MM.1S (cell line): Measurements from ENCODE around the gene SLC35F3.

Experiments used
- DNase-seq: peaks from one replicate; pipeline ENCODE4 v3.0.0-alpha.2; 2015
- H2AFZ ChIP-seq: fragments of 300-600 bp; sonication (generic); 2 replicates; pipeline ENCODE4 v1.6.0; 2016; ENCODE audit warnings: antibody characterized with exemption, low read length
- H3F3A ChIP-seq: fragments of 300-600 bp; sonication (generic); 2 replicates; pipeline ENCODE4 v1.6.1; 2016; ENCODE audit warnings: mild to moderate bottlenecking, antibody characterized with exemption, low read length, moderate library complexity, mixed read lengths; ENCODE audit not compliant: insufficient read depth
- H3K27ac ChIP-seq: fragments of 300-600 bp; sonication (generic); 2 replicates; pipeline ENCODE4 v1.5.1; 2016; ENCODE audit warnings: mild to moderate bottlenecking, low read length
- H3K27me3 ChIP-seq: fragments of 300-600 bp; sonication (generic); replicated peaks from 2 replicates; pipeline ENCODE4 v1.6.0; 2016; ENCODE audit warnings: low read length; ENCODE audit not compliant: insufficient read depth
- H3K36me3 ChIP-seq: fragments of 300-600 bp; sonication (generic); replicated peaks from 2 replicates; pipeline ENCODE4 v1.6.1; 2016; ENCODE audit warnings: mild to moderate bottlenecking, low read length, mixed read lengths; ENCODE audit not compliant: insufficient read depth
- H3K4me1 ChIP-seq: fragments of 300-600 bp; sonication (generic); 2 replicates; pipeline ENCODE4 v1.6.1; 2016; ENCODE audit warnings: low read length, mixed read lengths
- H3K4me2 ChIP-seq: fragments of 300-600 bp; sonication (generic); 2 replicates; pipeline ENCODE4 v1.6.0; 2016; ENCODE audit warnings: low read depth, low read length
- H3K4me3 ChIP-seq: fragments of 300-600 bp; sonication (generic); 2 replicates; pipeline ENCODE4 v1.5.1; 2016; ENCODE audit warnings: low read length, mixed read lengths
- H3K79me2 ChIP-seq: fragments of 300-600 bp; sonication (generic); 2 replicates; pipeline ENCODE4 v1.6.1; 2016; ENCODE audit warnings: mixed run types, low read length, mixed read lengths
- H3K9ac ChIP-seq: fragments of 300-600 bp; sonication (generic); 2 replicates; pipeline ENCODE4 v1.6.1; 2016; ENCODE audit warnings: low read length, mixed read lengths
- H3K9me2 ChIP-seq: fragments of 300-600 bp; sonication (generic); replicated peaks from 2 replicates; pipeline ENCODE4 v1.6.1; 2016; ENCODE audit warnings: mild to moderate bottlenecking, low read length, mixed read lengths; ENCODE audit not compliant: insufficient read depth
- H3K9me3 ChIP-seq: fragments of 300-600 bp; sonication (generic); replicated peaks from 2 replicates; pipeline ENCODE4 v1.6.1; 2016; ENCODE audit warnings: mild to moderate bottlenecking, low read length, mixed read lengths; ENCODE audit not compliant: insufficient read depth
- H4K20me1 ChIP-seq: fragments of 300-600 bp; sonication (generic); 2 replicates; pipeline ENCODE4 v1.6.1; 2016; ENCODE audit warnings: mild to moderate bottlenecking, low read length, moderate library complexity, mixed read lengths; ENCODE audit not compliant: insufficient read depth
- CTCF ChIP-seq: fragments of 300-600 bp; sonication (generic); IDR thresholded peaks from 2 replicates; pipeline ENCODE4 v1.5.1; 2016; ENCODE audit warnings: antibody characterized with exemption, low read length, mixed read lengths
- EZH2 ChIP-seq: fragments of 300-600 bp; sonication (generic); optimal IDR thresholded peaks from 2 replicates; pipeline ENCODE3; 2017; ENCODE audit warnings: low read depth, mild to moderate bottlenecking, antibody characterized with exemption, low read length, mixed read lengths
- EZH2phosphoT487 ChIP-seq: fragments of 300-600 bp; sonication (generic); IDR thresholded peaks from 2 replicates; pipeline ENCODE4 v1.6.1; 2018; ENCODE audit warnings: antibody characterized with exemption, low read length

SLC35F3 gene

DNA sequence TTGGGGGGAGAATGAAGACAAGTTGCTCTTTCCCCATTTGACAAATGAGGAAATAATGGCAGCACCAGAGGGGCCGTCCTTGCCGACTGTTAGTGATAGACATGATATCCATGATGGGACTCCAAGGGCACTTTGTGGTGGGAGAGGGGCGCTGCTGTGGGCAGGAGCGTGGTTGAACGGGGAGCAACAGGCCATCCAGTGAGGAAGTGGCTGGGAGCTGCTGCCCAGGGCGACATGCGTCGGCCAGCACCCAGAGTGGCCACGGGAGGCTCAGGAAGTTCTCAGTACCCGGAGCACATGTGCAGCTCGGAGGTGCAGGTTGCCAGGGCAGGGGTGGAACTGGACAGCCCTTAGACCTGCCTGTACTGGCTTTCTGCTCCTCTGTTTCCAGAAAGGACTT, 71.0 kb downstream of the SLC35F3 start:
- no peaks in the 10 kb centered on the region for H3K36me3 ChIP-seq
- H3K4me1 ChIP-seq = no peaks in the 10 kb centered on the region
- TF ChIP-seq CTCF (no peak), EZH2phosphoT487 (no peak)
- H3K27ac ChIP-seq = no peak overlapping the region
- no peak overlapping the region for H3K4me3 ChIP-seq
- H3K9me3 ChIP-seq = no peaks in the 10 kb centered on the region
- H3K4me2 ChIP-seq = no peak overlapping the region
- H2AFZ ChIP-seq = no peak overlapping the region
- no peaks in the 10 kb centered on the region for H3K27me3 ChIP-seq
- no peaks in the 10 kb centered on the region for H3K9me2 ChIP-seq
- H3K9ac ChIP-seq = no peak overlapping the region
- H3K79me2 ChIP-seq = no peaks in the 10 kb centered on the region
- H4K20me1 ChIP-seq = no peaks in the 10 kb centered on the region
- no peaks in the 10 kb centered on the region for H3F3A ChIP-seq
- no peak for DNase-seq

DNA sequence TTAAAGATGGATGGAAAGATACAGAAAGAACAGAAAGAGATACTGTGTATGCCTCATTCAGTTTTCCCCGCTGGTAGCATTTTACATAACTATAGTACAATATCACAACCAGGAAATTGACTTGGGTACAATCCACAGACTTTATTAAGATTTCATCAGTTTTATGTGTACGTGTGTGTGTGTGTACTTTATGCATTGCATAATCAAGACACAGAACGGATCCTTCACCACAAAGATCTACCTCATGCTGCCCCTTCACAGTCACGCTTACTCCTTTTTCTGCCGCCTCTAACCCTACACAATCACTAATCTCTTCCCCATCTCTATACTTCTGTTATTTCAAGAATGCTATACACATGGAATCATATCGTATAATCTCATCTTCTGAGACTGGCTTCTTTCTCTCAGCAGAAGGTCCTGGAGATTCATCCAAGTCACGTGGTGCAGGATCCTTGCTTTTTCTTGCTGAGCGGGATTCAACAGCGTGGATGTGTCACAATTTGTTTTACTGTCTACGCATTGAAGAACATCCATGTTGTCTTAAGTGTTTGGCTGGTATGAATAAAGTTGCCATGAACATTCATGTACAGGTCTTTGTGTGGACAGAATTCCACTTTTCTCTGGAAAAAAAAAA, 76.7 kb downstream of the SLC35F3 start:
- Histone ChIP-seq H3K9ac (no peak overlapping the region), H3K4me2 (no peak overlapping the region), H3K27ac (no peak overlapping the region), H3K79me2 (no peaks in the 10 kb centered on the region), H3K9me3 (no peaks in the 10 kb centered on the region), H3K9me2 (no peaks in the 10 kb centered on the region), H3F3A (no peaks in the 10 kb centered on the region), H3K27me3 (no peaks in the 10 kb centered on the region), H2AFZ (no peak overlapping the region), H3K4me1 (no peaks in the 10 kb centered on the region), H3K4me3 (no peak overlapping the region), H4K20me1 (no peaks in the 10 kb centered on the region), H3K36me3 (no peaks in the 10 kb centered on the region)
- no peak for DNase-seq
- TF ChIP-seq EZH2 (no peak), CTCF (no peak), EZH2phosphoT487 (no peak)

DNA sequence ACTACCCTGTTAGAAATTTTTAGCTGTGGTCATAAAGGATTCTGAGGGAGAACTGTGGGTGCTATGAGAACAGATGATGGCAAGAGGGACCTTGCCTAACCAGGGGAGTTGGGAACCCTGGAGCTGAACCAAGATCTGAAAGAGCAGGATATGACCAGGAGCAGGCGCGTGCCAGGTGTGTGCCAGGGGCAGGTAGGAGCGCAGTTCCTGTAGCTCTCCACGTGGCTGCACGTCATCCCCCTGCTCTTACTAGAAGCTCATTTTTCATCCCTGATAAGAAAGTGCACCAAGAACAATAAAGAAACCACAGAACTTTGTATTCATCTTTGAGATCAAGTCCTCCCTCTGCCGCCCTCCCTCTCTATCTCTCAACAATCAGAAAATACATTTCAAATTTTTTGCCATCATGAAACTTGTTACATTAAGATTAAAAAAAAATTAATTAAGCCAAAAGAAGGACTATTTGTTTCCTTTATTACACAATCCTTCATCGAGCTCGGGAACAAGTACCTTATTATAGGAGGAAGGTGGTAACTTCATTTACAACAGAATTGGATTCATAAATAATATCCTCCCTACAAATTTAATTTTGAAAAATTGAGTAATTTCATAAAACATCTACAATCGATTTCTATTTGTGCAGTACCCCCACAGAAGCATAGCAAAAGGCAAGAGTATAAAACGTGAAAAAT, 78.5 kb downstream of the SLC35F3 start:
- Histone ChIP-seq H3K36me3 (no peaks in the 10 kb centered on the region), H3K27me3 (no peaks in the 10 kb centered on the region), H3K4me3 (no peak overlapping the region), H3K79me2 (no peaks in the 10 kb centered on the region), H3K9me2 (no peaks in the 10 kb centered on the region), H3K9me3 (no peaks in the 10 kb centered on the region), H3K4me1 (no peaks in the 10 kb centered on the region), H3K27ac (no peak overlapping the region), H4K20me1 (no peaks in the 10 kb centered on the region), H3K4me2 (no peak overlapping the region), H2AFZ (no peak overlapping the region), H3F3A (no peaks in the 10 kb centered on the region), H3K9ac (no peak overlapping the region)
- no peak for DNase-seq
- TF ChIP-seq EZH2phosphoT487 (no peak), EZH2 (no peak), CTCF (no peak)
